Keratinocyte (primary cell): ENCODE measurements around the gene FRY. TPM values are rescaled to one million over a fixed set of nuclear protein-coding genes. Genes with fewer than 3 reads are reported as not detected.

ENCODE experiments used
- DNase-seq: peaks from one replicate; pipeline ENCODE4 v3.0.0-alpha.2; 2011; ENCODE audit warnings: low read depth, missing footprints, low spot score
- FAIRE-seq: peaks from 2 replicates; lab custom pipeline; 2011; peaks lifted over from hg19 to GRCh38; lab: Jason Lieb, UNC
- H2AFZ ChIP-seq: 2 replicates; pipeline ENCODE4 v1.6.0; 2012; ENCODE audit warnings: low read length, control low read depth, inconsistent platforms; ENCODE audit not compliant: control insufficient read depth
- H3K27ac ChIP-seq: 2 replicates; pipeline ENCODE4 v1.5.1; 2011; ENCODE audit warnings: low read length; ENCODE audit not compliant: control insufficient read depth, insufficient read depth
- H3K27me3 ChIP-seq: 3 replicates; pipeline ENCODE4 v1.6.0; 2011; ENCODE audit warnings: low read length; ENCODE audit not compliant: control insufficient read depth, insufficient read depth; ENCODE audit errors: extremely low read depth
- H3K36me3 ChIP-seq, 2 experiments: 2 replicates in 1 of 2; 3 replicates in 1 of 2; pipeline ENCODE4 v1.5.1; 2011; ENCODE audit warnings: low read length in 2 of 2, mild to moderate bottlenecking in 1 of 2; ENCODE audit not compliant: control insufficient read depth in 2 of 2, insufficient read depth in 2 of 2; ENCODE audit errors: extremely low read depth in 1 of 2
- H3K4me1 ChIP-seq: 3 replicates; pipeline ENCODE4 v1.5.1; 2011; ENCODE audit warnings: low read length; ENCODE audit not compliant: control insufficient read depth, insufficient read depth; ENCODE audit errors: extremely low read depth
- H3K4me2 ChIP-seq: 3 replicates; pipeline ENCODE4 v1.6.0; 2011; ENCODE audit warnings: low read depth, low read length; ENCODE audit not compliant: control insufficient read depth, insufficient read depth; ENCODE audit errors: extremely low read depth
- H3K4me3 ChIP-seq, 3 experiments: fragments of 200-600 bp in 1 of 3; sonication (generic) in 1 of 3; 2 replicates in 2 of 3; 3 replicates in 1 of 3; pipeline ENCODE4 v1.5.1; 2011 to 2016; ENCODE audit warnings: low read length in 3 of 3, mild to moderate bottlenecking in 3 of 3, control low read depth in 2 of 3, inconsistent platforms in 1 of 3, low read depth in 1 of 3, mixed read lengths in 1 of 3, mixed run types in 1 of 3, moderate library complexity in 1 of 3; ENCODE audit not compliant: control insufficient read depth in 2 of 3, insufficient read depth in 2 of 3; ENCODE audit errors: extremely low read depth in 1 of 3
- H3K79me2 ChIP-seq: 2 replicates; pipeline ENCODE4 v1.6.0; 2012; ENCODE audit warnings: low read length; ENCODE audit not compliant: control insufficient read depth, insufficient read depth
- H3K9ac ChIP-seq: 3 replicates; pipeline ENCODE4 v1.6.0; 2011; ENCODE audit warnings: low read length; ENCODE audit not compliant: control insufficient read depth, insufficient read depth; ENCODE audit errors: extremely low read depth
- H3K9me1 ChIP-seq: 3 replicates; pipeline ENCODE4 v1.6.0; 2011; ENCODE audit warnings: low read length; ENCODE audit not compliant: control insufficient read depth, insufficient read depth; ENCODE audit errors: extremely low read depth
- H3K9me3 ChIP-seq: 2 replicates; pipeline ENCODE4 v1.5.1; 2012; ENCODE audit warnings: low read depth, low read length; ENCODE audit not compliant: control insufficient read depth
- H4K20me1 ChIP-seq: 3 replicates; pipeline ENCODE4 v1.6.0; 2011; ENCODE audit warnings: low read length; ENCODE audit not compliant: control insufficient read depth, insufficient read depth; ENCODE audit errors: extremely low read depth
- CTCF ChIP-seq, 3 experiments: IDR thresholded peaks in 1 of 3; conservative IDR thresholded peaks in 1 of 3; optimal IDR thresholded peaks in 1 of 3; 2 replicates in 2 of 3; 3 replicates in 1 of 3; pipeline versions ENCODE3 to v1.5.1; 2011; ENCODE audit warnings: low read length in 3 of 3, mild to moderate bottlenecking in 3 of 3, moderate library complexity in 2 of 3, control low read depth in 1 of 3, inconsistent platforms in 1 of 3; ENCODE audit not compliant: insufficient read depth in 2 of 3; ENCODE audit errors: extremely low read depth in 1 of 3
- EZH2 ChIP-seq: IDR thresholded peaks from one replicate; pipeline ENCODE4 v1.6.1; 2012; ENCODE audit warnings: inconsistent platforms, mild to moderate bottlenecking, low read length, moderate library complexity
- dilution Hi-C: fragments of 300-500 bp; cut with MboI; formaldehyde crosslinking; loops from one replicate; pipeline ENCODE4 v1.7.0; 2020; ENCODE audit warnings: low sequenced_read_pairs; ENCODE audit not compliant: extremely low pct_ligation_motif_present
- polyA plus RNA-seq, 5 experiments: library from polyadenylated mRNA; depleted of rRNA in 3 of 5; stranded (reverse) in 3 of 5; stranded (forward) in 1 of 5; unstranded in 1 of 5; fragments of >200 nt; gene quantifications; 1 replicate in 1 of 5; 2 replicates in 3 of 5; 3 replicates in 1 of 5; pipeline versions ENCODE4 v1.2.1 to v1.2.3, GENCODE V29; 2011 to 2012; ENCODE audit warnings: missing spikeins in 2 of 5, low read depth in 1 of 5, low replicate concordance in 1 of 5

Gene FRY
- polyA plus RNA-seq, 1 donor (not counting 4 experiments of a cell fraction or from before 2014, with no cell fraction given) = 0.80 TPM

- H3K4me3 ChIP-seq = no peak overlapping the region
- H3K27me3 ChIP-seq = no peaks in the 10 kb centered on the region
- FAIRE-seq = no peak
- H3K9ac ChIP-seq = no peak overlapping the region
- H3K4me1 ChIP-seq = no peaks in the 10 kb centered on the region
- H3K27ac ChIP-seq = no peak overlapping the region
- no peaks in the 10 kb centered on the region for H3K79me2 ChIP-seq
- dilution Hi-C loops = no loop called here
- no peaks in the 10 kb centered on the region for H3K36me3 ChIP-seq
- no peaks in the 10 kb centered on the region for H3K9me3 ChIP-seq
- H3K4me2 ChIP-seq = no peak overlapping the region
- H2AFZ ChIP-seq = no peak overlapping the region
- no peaks in the 10 kb centered on the region for H3K9me1 ChIP-seq
- TF ChIP-seq CTCF (optimal IDR thresholded peaks at IDR 0.05 in 1 of 3, IDR thresholded peaks at IDR 0.05 in 1 of 3, conservative IDR thresholded peaks at IDR 0.05 in 1 of 3; ENCODE audit: extremely low read depth in 1 of 3, insufficient read depth in 2 of 3, low read length in 3 of 3) = no peak
- TF ChIP-seq EZH2 = no peak
- H4K20me1 ChIP-seq = no peaks in the 10 kb centered on the region
- no peak for DNase-seq
Observed at GRCh38 chr13:32127691-32128090, 96.1 kb downstream of the FRY start.

- Histone ChIP-seq H3K4me2 (no peak overlapping the region), H3K79me2 (no peaks in the 10 kb centered on the region)
Observed at GRCh38 chr13:32134241-32135055, 102.9 kb downstream of the FRY start.

More at GRCh38 chr13:32134241-32135055, 102.9 kb downstream of the FRY start:
- H3K4me3 ChIP-seq = no peak overlapping the region
- TF ChIP-seq EZH2 = no peak
- TF ChIP-seq CTCF (optimal IDR thresholded peaks at IDR 0.05 in 1 of 3, IDR thresholded peaks at IDR 0.05 in 1 of 3, conservative IDR thresholded peaks at IDR 0.05 in 1 of 3; ENCODE audit: extremely low read depth in 1 of 3, insufficient read depth in 2 of 3, low read length in 3 of 3) = no peak
- H3K27me3 ChIP-seq = no peaks in the 10 kb centered on the region
- no peaks in the 10 kb centered on the region for H3K36me3 ChIP-seq
- no peaks in the 10 kb centered on the region for H4K20me1 ChIP-seq
- H3K9ac ChIP-seq = no peak overlapping the region
- no peaks in the 10 kb centered on the region for H3K9me1 ChIP-seq
- no peak overlapping the region for H3K27ac ChIP-seq
- H2AFZ ChIP-seq = peak overlapping the region; percentile 44
- FAIRE-seq = no peak
- no peaks in the 10 kb centered on the region for H3K9me3 ChIP-seq
- dilution Hi-C loops = no loop called here
- no peak for DNase-seq
- no peaks in the 10 kb centered on the region for H3K4me1 ChIP-seq
